ENCODE results near the gene ANKRD63. TPM values are rescaled to one million over a fixed set of nuclear protein-coding genes. Genes with fewer than 3 reads are reported as not detected.

The ANKRD63 gene
- total and polyA plus RNA-seq, 2 donors (not counting 1 experiment from before 2014, with no cell fraction given): not detected

DNA sequence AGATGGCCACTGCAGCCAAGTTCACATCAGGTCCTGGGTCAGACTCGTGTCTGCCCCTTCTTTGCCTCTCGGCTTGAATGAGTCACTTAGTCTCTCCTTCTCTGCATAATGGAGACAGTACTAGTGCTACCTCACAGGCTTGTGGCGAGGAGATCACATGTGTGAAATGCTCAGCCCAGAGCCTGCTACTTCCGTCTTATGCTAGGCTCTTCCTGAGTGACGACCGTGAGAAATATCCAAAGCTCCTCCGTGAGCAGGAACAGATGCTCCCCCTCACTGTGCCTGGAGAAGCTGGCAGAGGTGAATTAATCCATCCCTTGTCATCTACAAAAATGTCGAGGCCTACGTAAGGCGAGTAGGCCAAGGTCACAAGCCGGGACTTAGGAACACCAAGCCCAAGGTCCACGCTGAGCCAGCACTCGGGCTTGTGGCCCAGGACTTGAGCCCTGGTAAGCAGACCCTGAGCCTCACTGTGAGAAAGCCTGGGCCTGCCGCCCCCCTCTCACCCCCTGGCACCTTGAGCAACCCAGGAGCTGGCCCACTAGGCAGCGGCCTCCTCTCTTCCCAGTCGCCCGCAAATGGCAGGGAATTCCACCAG, 26.1 kb downstream of the ANKRD63 start:
- H3K27me3 ChIP-seq (ENCODE audit: control insufficient read depth, insufficient read depth, low read length): peaks cover 30% of the 10 kb centered on the region
- no peaks in the 10 kb centered on the region for H3K9me3 ChIP-seq (ENCODE audit: control insufficient read depth, insufficient read depth, low read depth, low read length)
- no peaks in the 10 kb centered on the region for H3K36me3 ChIP-seq (ENCODE audit: control insufficient read depth, insufficient read depth, low read length)
- H3K27ac ChIP-seq (ENCODE audit: insufficient read depth, low read length): no peak overlapping the region
- H3K79me2 ChIP-seq (ENCODE audit: control insufficient read depth, insufficient read depth, low read length): no peaks in the 10 kb centered on the region
- H3K4me1 ChIP-seq (ENCODE audit: control insufficient read depth, extremely low read depth, insufficient read depth, low read length): no peaks in the 10 kb centered on the region
- DNase-seq (ENCODE audit: low read depth in 2 of 2): peak in 1 of 2 donors; percentile 66
- no peaks in the 10 kb centered on the region for H4K20me1 ChIP-seq (ENCODE audit: control insufficient read depth, extremely low read depth, insufficient read depth, low read length)
- TF ChIP-seq, protein P1, sequence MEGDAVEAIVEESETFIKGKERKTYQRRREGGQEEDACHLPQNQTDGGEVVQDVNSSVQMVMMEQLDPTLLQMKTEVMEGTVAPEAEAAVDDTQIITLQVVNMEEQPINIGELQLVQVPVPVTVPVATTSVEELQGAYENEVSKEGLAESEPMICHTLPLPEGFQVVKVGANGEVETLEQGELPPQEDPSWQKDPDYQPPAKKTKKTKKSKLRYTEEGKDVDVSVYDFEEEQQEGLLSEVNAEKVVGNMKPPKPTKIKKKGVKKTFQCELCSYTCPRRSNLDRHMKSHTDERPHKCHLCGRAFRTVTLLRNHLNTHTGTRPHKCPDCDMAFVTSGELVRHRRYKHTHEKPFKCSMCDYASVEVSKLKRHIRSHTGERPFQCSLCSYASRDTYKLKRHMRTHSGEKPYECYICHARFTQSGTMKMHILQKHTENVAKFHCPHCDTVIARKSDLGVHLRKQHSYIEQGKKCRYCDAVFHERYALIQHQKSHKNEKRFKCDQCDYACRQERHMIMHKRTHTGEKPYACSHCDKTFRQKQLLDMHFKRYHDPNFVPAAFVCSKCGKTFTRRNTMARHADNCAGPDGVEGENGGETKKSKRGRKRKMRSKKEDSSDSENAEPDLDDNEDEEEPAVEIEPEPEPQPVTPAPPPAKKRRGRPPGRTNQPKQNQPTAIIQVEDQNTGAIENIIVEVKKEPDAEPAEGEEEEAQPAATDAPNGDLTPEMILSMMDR (conservative IDR thresholded peaks at IDR 0.05 in 1 of 2, IDR thresholded peaks at IDR 0.05 in 1 of 2; ENCODE audit: low read depth in 1 of 2, low read length in 2 of 2): no peak
- TF ChIP-seq EZH2 (IDR thresholded peaks at IDR 0.05; ENCODE audit: low read length, missing control alignments): no peak
- no peak overlapping the region for H3K4me2 ChIP-seq (ENCODE audit: extremely low read depth, insufficient read depth, low read length)
- no peak overlapping the region for H3K9ac ChIP-seq (ENCODE audit: insufficient read depth, low read length)
- no peak overlapping the region for H2AFZ ChIP-seq (ENCODE audit: low read length)
- H3K4me3 ChIP-seq (replicated peaks in 1 of 4; ENCODE audit: control extremely low read depth in 1 of 4, insufficient read depth in 1 of 4, low read depth in 3 of 4, low read length in 4 of 4): no peak overlapping the region

DNA sequence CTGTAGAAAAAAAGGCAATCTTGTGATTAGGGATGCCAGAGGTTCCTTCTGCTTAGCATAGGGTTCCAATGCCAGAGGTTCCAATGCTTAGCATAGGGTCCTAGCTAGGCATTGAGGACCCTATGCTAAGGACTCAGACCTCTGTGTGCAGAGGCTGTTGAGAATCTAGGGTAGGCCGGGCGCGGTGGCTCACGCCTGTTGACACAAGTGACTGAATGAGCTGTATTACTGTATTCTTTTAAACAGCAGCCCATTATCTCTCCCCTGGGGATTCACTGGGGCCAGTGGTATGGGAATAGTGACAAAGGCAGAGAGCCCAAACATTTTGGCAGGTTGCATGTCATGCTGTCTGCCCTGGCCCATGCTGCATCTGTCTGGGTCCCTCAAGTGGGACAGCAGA, 27.8 kb downstream of the ANKRD63 start:
- no peak overlapping the region for H3K4me3 ChIP-seq (replicated peaks in 1 of 4; ENCODE audit: control extremely low read depth in 1 of 4, insufficient read depth in 1 of 4, low read depth in 3 of 4, low read length in 4 of 4)
- TF ChIP-seq, protein P1 (conservative IDR thresholded peaks at IDR 0.05 in 1 of 2, IDR thresholded peaks at IDR 0.05 in 1 of 2; ENCODE audit: low read depth in 1 of 2, low read length in 2 of 2): no peak
- no peak for TF ChIP-seq EZH2 (IDR thresholded peaks at IDR 0.05; ENCODE audit: low read length, missing control alignments)
- no peak overlapping the region for H3K9ac ChIP-seq (ENCODE audit: insufficient read depth, low read length)
- peaks cover 40% of the 10 kb centered on the region for H3K27me3 ChIP-seq (ENCODE audit: control insufficient read depth, insufficient read depth, low read length)
- H3K9me3 ChIP-seq (ENCODE audit: control insufficient read depth, insufficient read depth, low read depth, low read length): no peaks in the 10 kb centered on the region
- H3K36me3 ChIP-seq (ENCODE audit: control insufficient read depth, insufficient read depth, low read length): no peaks in the 10 kb centered on the region
- DNase-seq (ENCODE audit: low read depth in 2 of 2): no peak
- no peak overlapping the region for H3K27ac ChIP-seq (ENCODE audit: insufficient read depth, low read length)
- no peaks in the 10 kb centered on the region for H3K79me2 ChIP-seq (ENCODE audit: control insufficient read depth, insufficient read depth, low read length)
- no peaks in the 10 kb centered on the region for H4K20me1 ChIP-seq (ENCODE audit: control insufficient read depth, extremely low read depth, insufficient read depth, low read length)
- no peak overlapping the region for H3K4me2 ChIP-seq (ENCODE audit: extremely low read depth, insufficient read depth, low read length)
- no peaks in the 10 kb centered on the region for H3K4me1 ChIP-seq (ENCODE audit: control insufficient read depth, extremely low read depth, insufficient read depth, low read length)
- H2AFZ ChIP-seq (ENCODE audit: low read length): no peak overlapping the region

DNA sequence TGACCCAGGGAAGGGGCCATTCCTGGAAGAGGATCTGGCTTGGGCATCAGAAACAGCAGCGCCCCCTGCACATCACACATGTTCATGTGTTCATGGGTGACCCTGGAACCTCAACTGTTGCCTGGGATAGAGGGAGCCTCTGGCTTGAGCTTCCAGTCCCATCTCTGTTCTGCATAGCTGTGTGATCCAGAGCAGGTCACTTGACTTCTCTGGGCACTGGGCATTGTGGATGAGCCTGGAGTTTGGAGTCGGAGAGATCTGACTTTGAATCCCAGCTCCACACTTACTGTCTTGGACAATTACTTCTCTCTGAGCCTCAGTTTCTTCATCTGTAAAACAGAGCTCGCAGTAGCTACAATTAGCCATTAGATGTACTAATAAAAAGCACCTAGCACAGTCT, 28.4 kb downstream of the ANKRD63 start:
- Histone ChIP-seq H3K27me3 (ENCODE audit: control insufficient read depth, insufficient read depth, low read length) (peaks cover 40% of the 10 kb centered on the region), H3K4me1 (ENCODE audit: control insufficient read depth, extremely low read depth, insufficient read depth, low read length) (no peaks in the 10 kb centered on the region)

More for the DNA sequence above, 28.4 kb downstream of the ANKRD63 start:
- TF ChIP-seq, protein P1 (conservative IDR thresholded peaks at IDR 0.05 in 1 of 2, IDR thresholded peaks at IDR 0.05 in 1 of 2; ENCODE audit: low read depth in 1 of 2, low read length in 2 of 2): no peak
- TF ChIP-seq EZH2 (IDR thresholded peaks at IDR 0.05; ENCODE audit: low read length, missing control alignments): no peak
- Histone ChIP-seq H3K9ac (ENCODE audit: insufficient read depth, low read length) (no peak overlapping the region), H3K4me3 (replicated peaks in 1 of 4; ENCODE audit: control extremely low read depth in 1 of 4, insufficient read depth in 1 of 4, low read depth in 3 of 4, low read length in 4 of 4) (no peak overlapping the region), H3K9me3 (ENCODE audit: control insufficient read depth, insufficient read depth, low read depth, low read length) (no peaks in the 10 kb centered on the region), H3K36me3 (ENCODE audit: control insufficient read depth, insufficient read depth, low read length) (no peaks in the 10 kb centered on the region), H3K27ac (ENCODE audit: insufficient read depth, low read length) (no peak overlapping the region), H4K20me1 (ENCODE audit: control insufficient read depth, extremely low read depth, insufficient read depth, low read length) (no peaks in the 10 kb centered on the region), H2AFZ (ENCODE audit: low read length) (no peak overlapping the region), H3K4me2 (ENCODE audit: extremely low read depth, insufficient read depth, low read length) (no peak overlapping the region), H3K79me2 (ENCODE audit: control insufficient read depth, insufficient read depth, low read length) (no peaks in the 10 kb centered on the region)
- DNase-seq (ENCODE audit: low read depth in 2 of 2): no peak

All from fibroblast of lung (primary cell).